GM18502 (cell line): ENCODE data around the gene KAT7.

Experiments
- ATAC-seq: cut with Tn5 transposase; IDR thresholded peaks from one replicate; pipeline ENCODE4 v1.9.1; 2021; ENCODE audit warnings: mild to moderate bottlenecking; ENCODE audit not compliant: unreplicated experiment, poor library complexity

The KAT7 gene

GRCh38 chr17:49861150-49861884 is 72.8 kb downstream of the KAT7 start:
- ATAC-seq, result no peak

GRCh38 chr17:49862781-49863331 is 74.4 kb downstream of the KAT7 start:
- ATAC-seq, result no peak

DNA sequence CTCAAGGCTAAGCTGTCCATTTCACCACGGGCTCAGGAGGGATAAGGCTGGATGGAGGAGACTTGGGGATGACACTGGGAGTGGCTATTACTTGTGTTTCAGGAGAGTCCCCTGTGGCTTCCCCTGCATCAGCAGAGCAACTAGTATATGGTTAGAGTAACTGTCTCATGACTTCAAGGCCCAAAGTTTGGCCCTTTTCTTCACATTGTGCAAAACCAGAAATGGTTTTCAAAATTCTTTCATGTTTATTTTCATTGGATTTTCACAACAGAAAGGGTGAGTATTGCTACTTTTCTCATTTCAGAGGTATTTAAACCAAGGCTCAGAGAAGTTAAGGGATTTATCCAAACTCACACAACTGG is 77.5 kb downstream of the KAT7 start:
- ATAC-seq, result no peak

- no peak for ATAC-seq
Observed at GRCh38 chr17:49866882-49867413, 78.5 kb downstream of the KAT7 start.

DNA sequence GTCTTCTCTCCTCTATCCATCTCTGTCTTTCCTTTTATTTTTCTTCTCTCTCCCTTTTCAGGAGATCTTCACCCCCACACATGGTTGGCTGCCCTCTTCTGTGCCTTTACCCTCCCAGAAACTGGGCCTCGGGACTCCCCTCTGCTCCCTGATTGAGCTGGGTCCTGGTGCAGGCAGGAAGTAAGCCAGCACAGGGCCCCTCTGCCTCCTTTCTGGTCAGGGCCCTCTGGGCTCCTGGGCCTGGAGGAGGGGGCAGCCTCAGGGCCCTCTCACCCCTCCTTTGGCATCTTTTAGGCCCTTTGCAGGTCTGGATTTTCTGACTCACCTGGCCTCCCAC is 80.5 kb downstream of the KAT7 start:
- no peak for ATAC-seq

- ATAC-seq, result no peak
Observed at GRCh38 chr17:49870298-49870697, 81.8 kb downstream of the KAT7 start.

DNA sequence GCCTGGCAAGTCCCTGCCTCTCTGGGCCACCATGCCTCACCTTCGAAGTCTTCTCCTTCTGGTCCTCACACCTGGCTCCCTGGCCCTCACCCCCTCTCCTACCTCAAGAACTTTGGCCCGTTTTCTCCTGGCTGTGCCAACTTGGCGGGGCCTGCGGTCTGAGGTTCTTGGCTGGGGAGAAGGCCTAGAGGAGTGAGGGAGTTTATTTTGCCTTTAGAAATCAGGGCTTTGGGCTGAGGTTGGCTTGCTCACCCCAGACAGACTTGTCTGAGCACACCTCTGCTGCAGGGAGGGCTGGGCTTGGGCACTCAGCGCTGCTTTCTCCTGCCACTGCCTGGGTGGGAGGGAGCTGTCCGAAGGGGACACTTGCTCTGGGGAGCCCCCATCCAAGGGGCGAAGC is 82.7 kb downstream of the KAT7 start:
- no peak for ATAC-seq

DNA sequence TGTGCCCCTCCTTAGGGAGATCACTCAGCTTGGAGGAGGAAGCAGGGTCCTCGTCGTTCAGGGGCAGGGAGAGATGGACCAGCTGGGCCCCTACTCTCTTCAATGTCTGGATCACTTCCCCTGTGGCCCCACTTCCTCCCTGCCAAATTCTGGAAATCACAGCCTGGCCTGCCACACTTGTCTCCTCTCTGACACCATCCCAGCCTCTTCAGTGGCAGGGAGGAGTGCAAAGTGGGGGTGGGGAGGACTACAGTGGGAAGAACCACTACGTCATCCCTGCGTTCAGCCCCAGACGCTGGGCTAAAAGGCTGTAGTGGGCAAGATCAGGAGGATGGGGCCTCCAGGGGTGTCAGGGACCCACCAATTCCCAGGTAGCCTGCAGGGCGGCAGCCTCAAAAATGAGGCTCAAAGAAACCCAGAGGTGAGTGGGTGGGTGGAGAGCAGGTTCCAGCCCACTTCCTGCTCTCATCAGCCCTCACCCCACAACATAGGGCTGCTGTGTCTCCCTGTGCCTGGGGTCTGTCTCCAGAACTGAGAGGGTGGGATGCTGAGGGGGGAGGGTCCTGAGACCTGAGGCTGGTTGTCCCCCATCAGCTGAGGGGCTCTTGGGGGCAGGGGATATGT is 84.4 kb downstream of the KAT7 start:
- ATAC-seq, result no peak

DNA sequence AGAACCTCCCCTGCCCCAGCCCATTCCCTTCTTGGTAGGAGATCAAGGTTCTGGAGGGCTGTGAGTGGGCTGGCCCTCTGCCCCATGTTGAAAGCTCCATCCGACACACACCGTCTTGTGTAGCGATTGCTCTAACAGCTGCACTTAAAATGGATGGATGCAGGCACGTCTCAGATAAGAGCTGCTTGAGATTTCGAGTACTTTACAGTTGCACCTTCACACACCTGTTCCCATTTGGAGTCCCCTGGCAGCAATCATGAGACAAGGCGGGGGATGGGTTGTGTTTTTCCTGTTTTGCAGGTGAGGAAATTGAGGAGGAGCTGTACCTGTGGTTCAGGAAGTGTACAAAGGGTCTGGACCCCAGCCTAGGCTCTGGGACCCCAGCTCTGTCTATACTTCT is 85.0 kb downstream of the KAT7 start:
- ATAC-seq, result no peak

GRCh38 chr17:49873926-49874325 is 85.4 kb downstream of the KAT7 start:
- no peak for ATAC-seq

- no peak for ATAC-seq
Observed at GRCh38 chr17:49874911-49875310, 86.4 kb downstream of the KAT7 start.

- no peak for ATAC-seq
Observed at GRCh38 chr17:49875685-49876084, 87.2 kb downstream of the KAT7 start.

DNA sequence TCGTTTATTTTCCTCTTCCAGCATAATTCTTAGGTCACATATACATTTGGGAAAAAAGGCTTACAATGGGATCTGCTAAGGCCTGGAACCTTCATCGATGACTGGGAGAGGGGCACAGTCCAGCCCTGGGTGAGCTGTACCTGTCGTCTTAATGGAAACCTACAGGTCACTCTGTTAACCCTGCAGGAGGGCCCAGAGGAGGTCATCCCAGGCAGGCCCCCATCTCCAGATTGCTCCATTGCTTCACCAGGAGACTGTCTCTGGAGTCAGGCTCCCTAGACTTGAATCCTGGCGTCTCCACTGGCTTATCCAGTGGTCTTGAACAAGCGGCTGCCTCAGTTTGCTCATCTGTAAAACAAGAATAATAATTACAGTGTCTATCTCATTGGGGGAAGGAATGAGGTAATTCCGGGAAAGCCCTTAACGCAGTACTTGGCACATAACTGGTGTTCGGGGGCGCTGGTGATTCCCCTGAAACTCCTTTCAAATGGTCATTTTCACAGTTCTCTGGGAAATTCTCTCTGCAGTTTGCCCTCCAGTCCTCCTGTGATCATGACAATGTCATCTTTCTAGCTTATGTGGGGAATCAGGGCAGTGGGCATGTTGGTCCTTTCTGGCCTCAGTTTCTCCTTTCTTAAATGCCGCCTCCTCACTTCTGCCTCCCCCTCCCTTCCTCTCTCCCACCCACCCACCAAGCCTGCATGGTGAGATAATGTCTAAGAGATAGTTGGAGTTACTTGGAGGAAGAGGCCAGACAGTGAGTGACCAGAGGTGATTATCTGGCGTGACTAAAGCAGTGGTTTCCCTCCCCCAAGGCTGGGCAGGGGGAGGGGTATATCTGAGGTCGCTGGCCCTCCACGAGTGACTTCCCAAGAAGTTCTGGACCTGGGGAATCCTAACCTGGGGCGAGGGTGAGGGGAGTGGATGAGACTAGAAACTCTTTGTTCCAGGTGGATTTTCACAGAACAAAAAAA is 90.7 kb downstream of the KAT7 start:
- ATAC-seq, result no peak

- no peak for ATAC-seq
Observed at GRCh38 chr17:49880291-49881053, 92.0 kb downstream of the KAT7 start.

DNA sequence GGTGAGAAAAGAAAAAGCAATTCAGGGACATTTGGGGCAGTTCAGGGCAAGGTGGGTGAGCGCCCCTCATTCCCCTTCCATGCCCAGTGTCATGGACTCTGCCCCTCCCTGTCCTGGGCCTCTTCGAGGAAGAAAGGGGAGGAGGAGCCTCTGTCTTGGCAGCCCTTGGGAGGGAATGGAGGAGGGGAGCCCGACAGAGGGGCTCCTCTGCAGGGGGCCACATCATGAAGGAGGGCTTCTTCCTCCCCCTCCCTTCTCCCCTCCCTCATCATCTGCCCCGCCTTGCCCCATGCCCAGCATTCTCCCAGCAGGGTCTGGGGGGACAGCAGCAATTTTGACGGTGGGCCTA is 92.5 kb downstream of the KAT7 start:
- no peak for ATAC-seq

DNA sequence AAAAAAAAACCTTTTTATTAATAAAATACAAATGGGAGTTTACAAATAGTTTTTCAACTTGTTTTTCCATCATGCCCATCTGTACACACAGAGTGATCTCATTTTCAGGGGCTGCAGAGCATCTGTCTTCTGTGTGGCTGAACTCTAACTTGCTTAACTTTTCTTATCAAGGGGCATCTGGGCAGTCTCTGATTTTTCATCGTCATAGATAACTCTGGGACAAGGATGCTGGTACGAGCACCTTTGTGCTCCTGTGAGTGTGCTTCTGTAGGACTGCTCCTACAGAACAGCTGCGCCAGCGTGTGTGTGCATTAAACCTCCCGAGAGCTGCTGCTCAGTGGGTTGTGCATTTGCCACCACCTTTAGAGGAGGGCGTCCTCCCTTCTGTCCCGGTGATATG is 94.0 kb downstream of the KAT7 start:
- ATAC-seq, result no peak
